ENCODE measurements around the gene RHOH.

The RHOH gene

DNA sequence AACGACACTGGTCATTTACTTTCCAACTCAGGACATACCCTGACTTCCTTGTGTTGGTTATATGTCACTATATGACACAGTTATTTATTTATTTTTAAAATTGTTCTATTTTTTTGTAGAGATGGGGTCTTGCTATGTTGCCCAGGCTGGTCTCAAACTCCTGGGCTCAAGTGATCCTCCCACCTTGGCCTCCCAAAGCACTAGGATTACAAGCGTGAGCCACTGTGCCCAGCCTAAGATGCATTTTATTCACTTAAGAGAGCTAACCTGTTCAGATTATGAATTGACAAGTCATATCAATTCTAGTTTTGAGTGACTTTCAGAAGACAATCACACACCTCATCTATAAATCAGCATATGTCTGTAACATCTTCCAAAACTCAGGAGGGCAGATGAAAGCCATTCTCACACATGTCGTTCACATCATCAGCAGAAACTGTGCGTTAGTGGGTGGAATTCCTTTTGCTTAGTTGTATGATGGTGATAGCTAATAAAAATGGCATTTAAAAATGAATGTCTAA lies 9.4 kb upstream of the RHOH start:
- DNase-seq: no peak

DNA sequence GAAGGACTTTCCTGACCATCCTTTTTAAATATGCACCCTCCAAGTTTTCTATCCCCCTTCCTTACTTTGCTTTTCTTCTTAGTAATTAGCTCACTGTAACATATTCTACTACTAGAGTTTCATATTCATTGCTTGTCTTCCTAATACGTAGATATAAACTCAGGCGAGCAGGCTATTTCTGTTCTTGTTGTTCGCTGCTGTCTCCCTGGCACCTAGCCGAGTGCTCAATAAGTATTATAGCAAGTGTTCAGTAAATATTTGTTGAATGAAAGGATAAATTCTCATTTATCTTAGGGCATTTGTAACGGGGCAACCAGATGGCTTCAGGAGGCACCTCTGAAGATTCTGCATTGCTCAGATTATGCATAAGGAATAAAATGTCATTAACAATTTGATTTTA lies 6.8 kb upstream of the RHOH start:
- DNase-seq: no peak

DNA sequence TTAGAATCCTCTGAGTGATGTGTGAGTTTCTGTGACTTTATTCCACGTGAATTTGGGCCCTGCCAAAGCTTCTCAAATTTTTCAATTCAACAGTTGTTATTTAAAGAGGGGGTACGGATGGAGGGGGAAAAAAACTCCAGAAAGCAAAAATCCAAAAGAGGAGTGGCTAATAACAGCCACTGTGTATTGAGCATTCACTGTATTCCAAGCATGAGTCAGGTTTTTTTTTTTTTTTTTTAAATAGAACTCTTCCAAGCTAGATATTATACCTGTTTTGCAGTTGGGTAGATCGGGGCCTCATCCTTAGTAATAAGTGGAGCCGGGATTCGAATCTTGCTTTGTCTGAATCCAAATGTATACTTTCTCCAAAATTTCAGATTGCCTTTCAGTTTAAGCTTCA lies 6.4 kb upstream of the RHOH start:
- no peak for DNase-seq

DNA sequence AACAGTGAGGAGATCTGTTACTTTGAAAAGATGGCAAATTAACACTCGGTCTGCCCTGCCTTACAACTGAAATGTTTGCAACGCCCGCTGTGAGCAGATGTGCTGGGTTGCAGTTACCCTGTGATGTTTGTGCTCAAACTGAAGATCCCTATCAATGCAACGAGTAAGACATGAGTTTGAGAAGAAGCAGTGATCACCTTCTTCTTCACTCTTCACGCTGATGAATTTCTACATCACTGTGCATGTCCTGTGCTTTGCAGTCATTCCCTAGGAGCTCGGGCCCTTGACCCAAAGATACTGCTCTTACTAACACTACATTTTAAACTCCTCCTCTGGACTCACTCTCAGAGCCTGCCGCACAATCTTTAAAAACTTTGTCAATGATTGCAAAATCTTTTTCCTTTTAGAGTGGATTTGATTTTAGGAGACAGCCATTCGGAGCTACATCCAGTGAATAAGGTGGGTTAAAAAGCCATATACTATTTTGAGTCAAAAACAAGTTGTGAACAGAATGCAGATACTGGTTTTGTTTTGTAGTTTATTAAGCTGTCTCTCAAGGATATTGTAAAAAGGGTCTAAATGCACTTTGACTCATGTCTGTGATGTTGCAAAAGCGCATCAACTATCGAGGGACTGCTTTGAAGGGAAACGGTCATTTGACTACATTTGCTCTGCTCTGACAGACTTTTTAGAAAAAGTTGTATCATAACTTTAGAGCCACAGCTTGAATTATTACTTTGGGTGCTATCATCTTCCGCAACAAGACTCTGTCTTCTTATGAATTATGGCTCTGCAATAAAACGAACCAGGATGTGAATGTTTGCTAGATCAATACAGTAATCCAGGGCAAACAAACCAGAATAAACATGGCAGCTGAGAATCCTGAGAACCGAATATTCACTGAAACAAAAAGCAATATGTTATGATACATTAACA lies 5.7 kb upstream of the RHOH start:
- no peak for DNase-seq

DNA sequence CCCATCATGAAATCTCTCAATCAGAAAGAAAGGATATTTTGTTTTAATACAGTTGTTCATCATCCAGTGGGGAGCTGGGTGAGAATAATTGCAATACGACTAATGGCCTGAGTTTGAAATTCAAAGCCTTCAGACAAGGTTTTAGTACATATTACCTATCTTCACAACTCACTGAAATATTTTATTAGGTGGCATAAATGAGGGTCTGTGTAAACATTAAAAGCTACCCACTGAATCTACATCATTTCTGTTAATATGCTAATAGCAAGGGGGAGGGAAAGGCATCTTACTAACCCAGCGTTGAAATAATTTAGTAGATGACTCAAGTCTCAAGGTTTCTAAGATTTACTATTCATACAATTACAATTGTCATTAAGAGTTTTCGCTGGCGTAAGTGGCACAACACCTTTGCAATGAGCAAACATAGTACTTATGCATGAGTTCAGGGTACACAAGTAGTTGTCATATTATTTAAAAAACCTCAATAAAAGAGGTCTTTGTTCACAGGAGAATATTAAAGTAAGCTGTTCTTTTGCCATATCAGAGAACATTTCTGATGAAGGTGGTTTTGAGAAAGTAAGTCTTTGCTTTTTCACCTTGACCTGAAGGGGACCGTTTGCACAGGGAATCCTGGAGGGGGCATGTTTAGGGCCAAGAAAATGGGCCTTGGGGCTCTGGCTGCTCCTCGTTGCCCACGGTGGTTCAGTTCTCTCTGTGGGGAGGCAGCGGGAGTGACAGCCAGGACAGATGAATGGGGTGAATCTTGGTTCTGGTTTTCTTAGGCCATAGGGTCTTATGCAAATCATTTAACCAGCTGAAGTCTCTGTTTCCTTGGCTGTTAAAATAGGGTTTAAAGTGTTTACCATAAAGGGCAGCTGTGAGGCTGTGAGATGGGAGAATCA lies 4.5 kb upstream of the RHOH start:
- DNase-seq: no peak

DNA sequence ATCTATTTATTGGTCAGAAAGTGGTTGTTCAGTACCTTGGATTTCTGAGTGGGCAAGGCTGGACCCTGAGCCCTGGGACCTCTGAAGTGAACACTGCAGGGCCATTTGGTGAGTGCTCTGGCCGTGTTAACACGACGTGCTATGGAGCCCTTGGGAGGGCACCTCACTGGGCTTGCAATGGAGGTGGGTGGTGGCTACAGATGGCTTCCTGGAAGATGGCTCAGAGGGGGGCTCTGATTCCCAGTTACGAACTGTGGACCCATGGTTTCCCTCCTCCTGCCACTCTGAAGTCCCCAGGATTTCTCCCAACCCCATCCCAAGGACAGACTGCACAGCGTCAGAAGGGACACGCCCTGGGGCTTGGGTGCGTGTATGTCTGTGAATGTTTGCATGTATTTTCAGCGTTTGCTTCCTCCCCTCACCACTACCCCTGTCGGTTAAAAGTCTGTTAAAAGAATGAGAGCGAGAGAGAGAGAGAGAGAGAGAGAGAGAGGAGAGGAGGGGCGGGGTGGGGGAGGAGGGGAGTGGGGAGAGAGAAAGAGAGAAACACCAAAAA lies 3.7 kb upstream of the RHOH start:
- DNase-seq: no peak

DNA sequence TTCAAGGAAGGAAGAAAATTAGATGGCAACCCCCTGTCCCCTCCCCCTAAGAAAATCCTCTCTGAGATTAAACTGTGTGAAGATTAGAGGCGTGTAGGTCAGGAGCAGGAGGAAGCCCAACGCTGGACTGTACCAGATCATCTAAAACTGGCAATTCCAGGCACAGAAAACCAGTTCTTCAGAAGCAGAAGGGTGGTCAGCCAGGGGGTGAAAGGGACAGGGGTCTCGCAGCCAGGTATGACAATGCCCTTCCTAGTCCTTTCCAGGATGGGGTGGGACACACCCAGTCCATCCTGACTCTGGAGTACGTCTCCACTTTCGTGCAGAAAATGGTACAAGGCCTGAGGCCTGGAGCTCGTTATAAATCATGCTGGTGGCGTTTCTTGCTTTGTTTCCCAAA lies 3.3 kb upstream of the RHOH start:
- no peak for DNase-seq

DNA sequence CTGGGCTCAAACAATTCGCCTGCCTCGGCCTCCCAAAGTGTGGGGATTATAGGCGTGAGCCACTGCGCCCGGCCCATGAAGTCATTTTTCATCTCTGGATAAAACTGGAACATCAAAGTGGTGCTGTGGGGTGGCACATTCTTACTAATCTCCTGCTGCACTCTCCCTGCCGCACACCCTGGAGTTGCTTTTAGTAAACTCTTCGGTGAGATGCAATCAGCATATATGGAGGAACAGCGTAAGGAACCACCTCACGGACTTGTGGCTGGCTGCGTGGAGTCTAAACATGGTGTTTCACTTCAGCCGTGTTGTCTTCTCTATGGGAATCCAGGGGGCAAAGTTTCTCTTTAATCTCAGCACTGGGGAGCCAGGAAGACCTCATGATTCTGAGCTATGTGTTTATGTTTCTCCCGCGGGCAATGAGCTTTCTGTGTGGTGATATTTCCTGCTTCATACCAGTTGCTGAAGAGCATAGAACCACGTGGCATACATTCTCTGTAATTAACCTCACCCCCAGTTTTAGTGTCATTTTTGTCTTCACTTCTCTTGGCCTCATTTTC lies 2.1 kb upstream of the RHOH start:
- no peak for DNase-seq

DNA sequence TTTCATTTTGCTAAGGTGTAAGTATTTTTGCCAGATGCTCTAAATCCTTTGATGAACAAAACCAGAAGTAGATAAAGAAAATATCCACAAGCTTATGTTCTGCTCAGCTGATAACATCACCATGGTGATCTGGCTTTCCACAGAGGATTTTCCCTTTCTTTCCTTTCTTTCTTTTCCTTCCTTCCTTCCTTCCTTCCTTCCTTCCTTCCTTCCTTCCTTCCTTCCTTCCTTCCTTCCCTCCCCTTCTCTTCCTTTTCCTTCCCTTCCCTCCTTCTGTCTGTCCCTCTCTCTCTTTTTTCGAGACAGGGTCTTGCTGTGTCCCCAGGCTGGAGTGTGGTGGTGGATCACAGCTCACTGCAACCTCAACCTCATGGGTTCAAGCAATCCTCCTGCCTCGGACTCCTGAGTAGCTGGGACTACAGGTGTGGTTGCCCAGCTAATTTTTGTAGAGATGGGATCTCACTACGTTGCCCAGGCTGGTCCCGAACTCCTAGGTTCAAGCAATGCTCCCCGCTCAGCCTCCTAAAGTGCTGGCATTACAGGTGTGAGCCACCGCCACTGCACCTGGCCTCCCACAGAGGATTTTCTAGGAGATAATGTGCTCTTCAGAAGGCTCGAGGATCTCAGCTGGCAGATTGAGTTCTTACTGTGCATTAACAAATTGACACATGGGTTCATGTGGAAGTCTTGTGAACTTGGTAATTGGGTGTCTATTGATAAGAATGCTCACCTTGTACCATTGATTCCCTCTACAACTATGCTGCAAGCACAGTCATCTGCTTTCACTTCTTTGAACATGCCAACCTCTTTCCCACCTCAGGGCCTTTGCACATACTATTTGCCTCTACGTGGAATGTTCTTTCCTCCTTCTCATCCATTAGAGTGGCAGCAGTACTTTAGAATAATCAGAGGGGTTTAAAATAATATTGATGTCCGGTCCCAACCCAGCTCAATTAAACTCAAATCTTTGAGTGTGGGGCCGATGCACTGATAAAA lies 1.4 kb upstream of the RHOH start:
- no peak for DNase-seq

DNA sequence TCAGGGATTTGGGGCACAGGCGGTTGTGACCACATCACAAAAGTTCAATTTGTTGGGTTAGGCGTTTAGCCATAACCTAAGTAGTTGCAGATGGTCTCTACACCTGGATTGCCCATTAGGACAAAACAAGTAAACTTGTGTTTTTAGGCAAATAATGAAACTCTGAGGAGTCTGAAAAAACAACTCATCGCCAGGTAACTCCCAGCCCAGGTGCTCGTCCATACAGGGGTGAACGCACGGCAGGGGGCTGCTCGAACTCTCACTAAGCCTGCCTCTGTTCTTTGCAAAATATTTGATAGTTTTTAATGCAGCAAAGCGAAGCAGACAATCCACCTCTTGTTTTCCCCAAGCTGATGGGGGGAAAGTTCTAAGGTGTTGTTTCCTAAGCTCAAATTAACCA lies 559 bp upstream of the RHOH start:
- no peak for DNase-seq

DNA sequence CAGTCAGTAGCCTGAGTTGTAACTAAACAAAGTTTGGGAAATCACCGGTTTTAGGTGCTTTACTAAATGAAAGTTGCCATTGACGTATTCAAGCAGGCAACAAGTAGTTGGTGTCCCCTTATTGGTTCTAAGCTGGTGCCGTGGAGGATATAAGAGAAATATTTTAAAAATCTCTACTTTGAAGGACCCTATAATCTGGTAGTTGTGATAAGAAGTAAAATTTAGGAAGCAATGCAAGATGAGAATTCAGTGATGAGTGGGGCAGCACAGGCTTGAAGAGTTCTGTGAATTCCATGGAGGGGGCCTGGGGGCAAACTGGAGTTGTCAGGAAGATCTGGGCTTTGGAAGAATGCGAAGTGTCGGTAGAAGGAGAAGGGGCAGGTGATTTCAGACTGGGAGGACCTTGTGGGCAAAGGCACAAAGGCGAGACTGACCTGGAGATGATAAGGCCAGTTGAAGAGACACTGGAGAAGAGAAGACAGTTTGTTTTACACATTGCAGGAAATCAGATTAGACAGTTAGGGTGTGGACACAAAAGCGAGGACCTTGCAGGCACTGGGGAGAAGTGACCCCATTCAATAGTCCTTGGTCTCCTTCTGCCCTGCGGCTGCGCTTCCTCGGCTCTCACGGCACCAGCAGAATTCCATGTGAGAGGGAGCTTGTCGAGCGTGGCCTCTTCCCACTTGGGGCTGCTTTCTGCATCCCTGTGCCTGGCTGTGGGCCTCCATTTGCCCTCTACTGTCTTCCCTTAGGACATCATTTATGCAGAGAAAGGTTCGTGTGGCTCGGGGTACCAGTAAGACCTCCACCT lies 1.3 kb downstream of the RHOH start:
- no peak for DNase-seq

DNA sequence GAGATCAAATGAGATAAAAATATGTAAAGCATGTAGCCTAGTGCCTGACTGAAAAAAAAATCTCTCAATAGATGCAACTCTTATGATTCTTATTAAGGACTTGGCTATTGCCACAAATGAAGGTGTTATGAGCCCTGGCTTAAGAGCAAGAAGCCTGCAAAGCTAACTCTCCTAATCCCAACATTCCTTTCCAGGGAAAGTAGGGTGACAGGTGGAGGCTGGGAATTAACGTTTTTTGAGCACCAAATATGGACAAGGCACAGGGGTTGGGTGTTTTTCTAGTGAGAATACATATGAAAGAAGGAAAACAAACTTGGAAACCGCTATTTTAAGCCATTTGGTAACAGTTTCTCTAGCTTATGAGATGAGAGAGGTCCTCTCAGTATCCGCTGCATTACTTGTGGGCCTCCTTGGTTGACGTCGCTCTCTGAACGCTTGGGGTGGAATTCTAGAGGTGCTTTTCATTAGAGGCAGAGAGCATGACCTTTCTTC lies 2.4 kb downstream of the RHOH start:
- no peak for DNase-seq

DNA sequence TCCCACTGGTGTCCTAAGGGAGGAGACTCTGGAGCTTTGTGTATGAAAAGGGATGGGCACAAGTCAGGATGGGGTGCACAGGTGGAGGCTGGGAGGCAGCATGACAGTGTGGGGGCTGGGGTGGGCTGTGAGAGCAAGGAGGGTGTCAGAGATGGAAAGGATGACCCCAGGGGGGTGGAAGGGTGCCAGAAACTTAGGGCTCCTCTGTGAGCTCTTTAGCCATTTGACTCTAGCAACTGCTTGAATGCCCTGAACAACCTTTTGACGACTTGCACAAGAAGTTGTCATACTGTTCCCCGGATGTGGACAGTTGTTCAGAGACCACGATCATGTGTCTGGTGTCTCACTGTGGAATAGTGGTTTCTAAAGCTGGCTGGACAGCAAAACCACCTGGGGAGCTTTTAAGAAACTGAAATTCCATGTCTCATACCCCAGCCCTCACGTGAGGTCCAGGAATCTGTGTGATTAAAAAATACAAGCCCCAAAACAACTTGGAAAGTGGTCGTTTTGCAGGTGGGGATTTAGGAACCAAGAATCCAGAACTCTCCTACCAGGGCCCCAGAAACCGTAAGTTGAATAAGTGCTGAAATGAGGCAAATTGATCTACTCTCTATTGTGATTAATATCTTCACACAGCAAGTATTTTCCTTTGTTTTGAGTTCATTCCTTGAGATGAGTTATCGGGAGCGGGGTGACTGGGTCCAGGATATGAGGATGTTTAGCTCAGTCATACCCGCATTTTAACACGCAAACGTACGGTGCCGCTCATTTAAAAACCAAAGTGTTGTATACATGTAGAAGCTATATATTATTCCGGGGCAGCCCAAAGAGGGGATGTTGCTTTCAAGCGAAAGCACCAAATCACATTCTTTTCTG lies 3.4 kb downstream of the RHOH start:
- peak in 2 of 58 donors; percentile 2 to 25 for DNase-seq

DNA sequence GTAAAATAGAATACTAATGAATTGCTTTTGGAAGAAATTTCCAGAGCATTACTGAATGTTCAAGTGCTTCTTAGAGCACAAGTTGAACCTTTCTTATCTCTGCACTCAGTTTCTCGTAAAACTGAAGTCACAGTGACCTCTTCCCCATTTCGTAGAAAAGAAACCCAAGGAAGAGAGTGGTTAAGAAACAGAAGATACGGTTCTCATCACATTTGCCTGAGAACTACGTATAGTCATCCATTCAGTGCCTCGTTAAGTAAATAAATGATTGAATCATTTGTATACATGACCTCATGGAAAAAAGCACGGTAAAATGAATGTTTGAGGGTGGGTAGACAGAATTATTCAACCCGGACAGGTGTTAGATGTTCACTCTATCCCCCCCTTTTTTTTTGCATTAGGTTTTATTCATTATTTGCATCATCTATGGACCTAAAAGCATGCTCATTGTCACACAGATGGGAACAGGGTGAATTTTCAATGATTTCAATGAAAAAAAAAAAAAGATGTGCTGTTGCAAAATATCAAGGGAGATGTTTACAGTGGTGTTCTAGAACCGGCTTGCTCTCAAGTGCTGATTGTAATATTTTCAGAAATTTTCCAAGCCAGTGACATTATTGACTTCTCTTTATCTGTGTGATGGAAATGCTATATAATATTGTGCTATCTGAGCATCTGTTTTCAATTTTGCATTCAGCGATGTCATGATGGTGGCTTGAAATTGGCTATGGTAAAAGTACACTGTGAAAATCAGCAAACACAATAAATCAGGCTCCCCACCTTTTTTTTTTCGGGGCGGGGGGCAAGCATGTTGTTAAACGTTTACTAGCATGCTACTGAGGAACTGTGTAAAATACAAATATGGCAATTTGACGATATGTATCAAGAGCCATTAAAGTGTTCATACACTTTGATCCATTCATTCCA lies 4.3 kb downstream of the RHOH start:
- DNase-seq: no peak

DNA sequence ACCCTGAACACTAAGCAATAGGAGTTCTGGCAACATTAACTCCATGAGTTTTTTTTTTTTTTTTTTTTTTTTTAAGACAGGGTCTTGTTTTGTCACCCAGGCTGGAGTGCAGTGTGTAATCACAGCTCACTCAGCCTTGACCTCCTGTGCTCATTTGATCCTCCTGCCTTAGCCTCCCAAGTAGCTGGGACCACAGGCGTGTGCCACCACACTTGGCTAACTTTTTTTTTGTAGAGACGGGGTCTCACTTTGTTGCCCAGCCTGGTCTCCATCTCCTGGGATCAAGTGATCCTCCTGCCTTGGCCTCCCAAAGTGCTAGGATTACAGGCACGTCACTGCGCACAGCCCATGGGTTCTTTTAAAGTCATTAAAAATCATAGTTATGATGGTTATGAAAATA lies 5.1 kb downstream of the RHOH start:
- no peak for DNase-seq

DNA sequence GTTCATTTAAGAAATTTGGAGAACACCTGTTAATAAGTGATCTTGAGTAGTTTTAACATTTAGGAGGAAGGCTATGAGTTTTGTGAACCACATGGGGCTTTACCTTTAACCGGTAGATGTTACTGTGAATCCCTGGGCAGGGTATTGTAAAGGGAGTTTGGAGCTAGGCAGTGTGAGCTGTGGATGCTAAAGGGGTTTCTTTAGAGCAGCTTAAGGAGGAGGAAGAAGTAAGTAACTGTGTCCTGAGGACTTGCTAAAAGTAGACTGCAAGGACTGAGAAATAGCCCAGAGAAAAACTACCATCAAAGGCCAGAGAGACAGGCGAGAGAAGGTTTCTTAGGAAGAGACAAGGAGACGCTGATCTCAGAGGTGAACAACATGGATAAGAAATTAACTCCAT lies 5.6 kb downstream of the RHOH start:
- no peak for DNase-seq

Data from anterior cingulate cortex (tissue), 58 donors.